Common myeloid progenitor, CD34-positive (primary cell): Measurements from ENCODE around the gene PAK1.

Source experiments
- CTCF ChIA-PET: fragments of 350-600 bp; sonication (Branson Sonifier 250); formaldehyde crosslinking; loops from one replicate; lab custom pipeline; 2021; ENCODE audit warnings: antibody characterized with exemption; lab: Charles Lee
- POLR2A ChIA-PET: fragments of 350-600 bp; sonication (Branson Sonifier 250); formaldehyde crosslinking; loops from one replicate; lab custom pipeline; 2021; ENCODE audit warnings: antibody characterized with exemption; lab: Charles Lee
- DNase-seq, 3 donors: peaks; one replicate each; pipeline versions ENCODE4 v3.0.0 to v3.0.0-alpha.2; 2013
- H3K27ac ChIP-seq, 2 experiments: 1 replicate in 1 of 2; 2 replicates in 1 of 2; pipeline ENCODE4 v1.7.0; 2013; ENCODE audit warnings: inconsistent platforms in 2 of 2, low read length in 2 of 2, mild to moderate bottlenecking in 2 of 2, low read depth in 1 of 2, moderate library complexity in 1 of 2; ENCODE audit not compliant: severe bottlenecking in 2 of 2, insufficient read depth in 1 of 2, poor library complexity in 1 of 2
- H3K27me3 ChIP-seq, 5 experiments: replicated peaks in 2 of 5; 1 replicate in 3 of 5; 2 replicates in 2 of 5; pipeline versions ENCODE4 v1.6.1 to v1.7.0; 2013; ENCODE audit warnings: low read length in 4 of 5, mild to moderate bottlenecking in 2 of 5, moderate library complexity in 2 of 5, inconsistent platforms in 1 of 5; ENCODE audit not compliant: insufficient read depth in 5 of 5, control insufficient read depth in 4 of 5
- H3K36me3 ChIP-seq, 4 experiments: 1 replicate in 2 of 4; 2 replicates in 2 of 4; pipeline versions ENCODE4 v1.6.1 to v1.7.0; 2013; ENCODE audit warnings: low read length in 3 of 4, control low read depth in 1 of 4, mild to moderate bottlenecking in 1 of 4; ENCODE audit not compliant: control insufficient read depth in 4 of 4, insufficient read depth in 4 of 4
- H3K4me1 ChIP-seq, 4 experiments: 1 replicate in 3 of 4; 2 replicates in 1 of 4; pipeline versions ENCODE4 v1.6.1 to v1.7.1; 2013; ENCODE audit warnings: low read length in 3 of 4, mild to moderate bottlenecking in 3 of 4, control low read depth in 1 of 4, inconsistent platforms in 1 of 4, moderate library complexity in 1 of 4; ENCODE audit not compliant: control insufficient read depth in 4 of 4, insufficient read depth in 4 of 4; ENCODE audit errors: control extremely low read depth in 1 of 4
- H3K4me3 ChIP-seq, 7 experiments: 1 replicate in 4 of 7; 2 replicates in 3 of 7; pipeline versions ENCODE4 v1.5.1 to v1.7.0; 2013; ENCODE audit warnings: mild to moderate bottlenecking in 7 of 7, low read length in 6 of 7, moderate library complexity in 6 of 7, inconsistent platforms in 2 of 7, low read depth in 2 of 7, control low read depth in 1 of 7; ENCODE audit not compliant: insufficient read depth in 4 of 7, control insufficient read depth in 1 of 7; ENCODE audit errors: extremely low read depth in 1 of 7
- H3K9me3 ChIP-seq, 5 experiments: 1 replicate in 4 of 5; 2 replicates in 1 of 5; pipeline versions ENCODE4 v1.6.1 to v1.7.1; 2013; ENCODE audit warnings: low read length in 4 of 5, mild to moderate bottlenecking in 2 of 5, inconsistent platforms in 1 of 5, low read depth in 1 of 5, moderate library complexity in 1 of 5; ENCODE audit not compliant: control insufficient read depth in 4 of 5, insufficient read depth in 2 of 5; ENCODE audit errors: control extremely low read depth in 1 of 5
- WGBS: methylation state at CpG from one replicate; pipeline ENCODE4 v1.1.5; 2013; ENCODE audit not compliant: insufficient coverage; 5-methylcytosine and 5-hydroxymethylcytosine counted together

Gene PAK1

GRCh38 chr11:77418971-77419597, 54.8 kb downstream of the PAK1 start:
- POLR2A ChIA-PET, result no interaction called here
- H3K27ac ChIP-seq, result no peak overlapping the region
- H3K4me3 ChIP-seq, result no peak overlapping the region
- WGBS, result 100% methylated on average over 1 of the region's 3 CpGs
- no peaks in the 10 kb centered on the region for H3K9me3 ChIP-seq
- H3K27me3 ChIP-seq, result no peaks in the 10 kb centered on the region
- no peak for DNase-seq
- H3K36me3 ChIP-seq, result peaks cover 0 to 2% (median 0%) of the 10 kb centered on the region in 4 experiments
- peaks cover 0 to 10% (median 4%) of the 10 kb centered on the region in 4 experiments for H3K4me1 ChIP-seq
- CTCF ChIA-PET, result interaction anchor here (0.8 to 1.5 kb wide), 2 partner anchors 12 to 25 kb away, joined by 3 to 4 read pairs; no protein-coding TSS in a partner anchor

DNA sequence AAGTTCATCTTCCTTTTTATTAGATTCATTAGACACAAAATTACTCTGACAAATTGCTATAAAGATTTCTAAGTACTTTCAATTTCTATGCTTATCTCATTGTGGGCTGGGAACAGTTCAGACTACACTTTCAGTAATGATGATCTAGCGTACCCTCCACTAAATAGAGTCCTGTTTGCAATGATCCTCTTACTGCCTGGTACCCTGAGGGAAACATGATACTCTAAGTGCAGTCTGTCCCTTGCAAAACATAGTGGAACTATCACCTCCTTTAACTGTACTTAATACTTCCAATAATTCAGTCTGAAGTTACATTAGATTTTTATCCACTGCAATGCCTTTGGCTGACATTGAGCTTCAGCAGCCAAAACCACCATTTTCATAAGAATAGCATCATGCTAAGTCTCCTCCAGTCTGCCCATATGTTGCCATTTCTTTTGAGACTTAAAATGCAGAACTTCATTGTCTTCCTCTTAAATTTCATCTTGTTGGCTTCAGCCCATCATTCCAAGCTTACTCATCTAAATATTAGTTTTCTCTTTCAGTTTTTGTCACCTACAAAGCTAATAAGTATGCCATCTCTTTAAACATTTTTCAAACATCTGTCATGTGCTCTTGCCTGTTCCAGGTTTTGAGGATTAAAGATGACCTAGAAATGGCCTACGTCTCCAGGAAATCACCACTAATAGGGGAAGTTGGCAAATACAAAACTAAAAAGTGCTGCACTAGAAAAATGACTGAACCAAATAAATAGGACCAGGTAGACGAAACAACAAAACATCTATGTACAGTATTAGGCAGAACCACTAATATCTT, 55.5 kb downstream of the PAK1 start:
- ChIA-PET POLR2A (no interaction called here), CTCF (no interaction called here)
- H3K36me3 ChIP-seq, result no peaks in the 10 kb centered on the region
- H3K9me3 ChIP-seq, result no peaks in the 10 kb centered on the region
- H3K4me1 ChIP-seq, result peaks cover 0 to 10% (median 4%) of the 10 kb centered on the region in 4 experiments
- H3K27me3 ChIP-seq, result no peaks in the 10 kb centered on the region
- no peak overlapping the region for H3K4me3 ChIP-seq
- WGBS, result 57% methylated on average over 2 of the region's 3 CpGs
- no peak overlapping the region for H3K27ac ChIP-seq
- DNase-seq, result peak in 2 of 3 donors; percentile 43 to 57

DNA sequence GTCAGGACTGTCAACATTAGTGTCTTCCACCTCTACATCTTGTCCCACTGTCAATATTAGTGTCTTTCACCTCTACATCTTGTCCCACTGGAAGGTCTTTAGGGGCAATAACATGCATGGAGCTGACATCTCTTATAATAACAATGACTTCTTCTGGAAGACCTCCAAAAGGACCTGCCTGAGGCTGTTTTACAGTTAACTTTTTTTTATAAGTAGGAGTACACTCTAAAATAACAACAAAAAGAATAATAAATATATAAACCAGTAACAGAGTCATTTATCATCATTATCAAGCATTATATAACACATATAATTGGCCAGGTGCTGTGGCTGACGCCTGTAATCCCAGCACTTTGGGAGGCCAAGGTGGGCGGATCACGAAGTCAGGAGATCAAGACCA, 57.5 kb downstream of the PAK1 start:
- ChIA-PET CTCF (no interaction called here), POLR2A (no interaction called here)
- no peaks in the 10 kb centered on the region for H3K27me3 ChIP-seq

DNA sequence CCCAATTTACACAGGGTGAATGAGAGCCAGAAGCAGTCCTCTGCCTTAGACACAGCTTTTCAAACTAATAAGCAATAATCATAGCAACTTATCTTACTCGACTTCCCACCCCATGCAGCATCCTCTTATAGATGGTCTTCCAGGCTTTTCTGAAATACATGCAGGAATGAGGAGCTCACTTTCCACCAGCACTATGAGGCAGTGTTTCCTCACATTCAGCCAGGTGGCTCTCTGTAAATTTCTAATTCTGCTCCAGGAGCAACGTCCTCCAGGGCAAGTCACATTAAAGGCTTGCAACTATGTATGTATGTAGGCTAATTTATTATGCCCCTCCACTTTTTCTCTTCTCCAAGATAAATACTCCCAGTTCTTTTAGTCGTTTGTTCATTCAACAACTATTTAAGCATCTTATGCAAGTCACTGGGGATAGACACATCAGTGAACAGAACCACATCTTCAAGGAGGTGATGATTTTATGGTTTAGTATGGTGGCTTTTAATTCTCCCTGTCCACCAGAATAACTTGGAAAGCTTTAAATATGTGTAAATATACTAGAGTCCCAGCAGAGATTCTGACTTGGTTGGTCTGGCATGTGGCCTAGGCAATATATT, 59.9 kb downstream of the PAK1 start:
- no peak for DNase-seq
- CTCF ChIA-PET, result interaction anchor here (1.6 kb wide), 1 partner anchor 57 kb away, joined by 3 read pairs; no protein-coding TSS in a partner anchor
- 100% methylated on average over 1 of the region's 3 CpGs for WGBS
- Histone ChIP-seq H3K4me1 (peaks cover 16 to 39% (median 27%) of the 10 kb centered on the region in 4 experiments), H3K9me3 (no peaks in the 10 kb centered on the region), H3K4me3 (no peak overlapping the region), H3K27ac (no peak overlapping the region), H3K27me3 (no peaks in the 10 kb centered on the region), H3K36me3 (no peaks in the 10 kb centered on the region)
- POLR2A ChIA-PET, result no interaction called here

More for the DNA sequence above, 57.5 kb downstream of the PAK1 start:
- no peaks in the 10 kb centered on the region for H3K36me3 ChIP-seq
- H3K9me3 ChIP-seq, result no peaks in the 10 kb centered on the region
- H3K4me1 ChIP-seq, result peaks cover 10 to 16% (median 12%) of the 10 kb centered on the region in 4 experiments
- H3K27ac ChIP-seq, result no peak overlapping the region
- 100% methylated on average over 1 of the region's 3 CpGs for WGBS
- DNase-seq, result no peak
- no peak overlapping the region for H3K4me3 ChIP-seq

GRCh38 chr11:77412814-77413213, 61.1 kb downstream of the PAK1 start:
- WGBS, result 100% methylated on average over 3 of the region's 5 CpGs
- Histone ChIP-seq H3K4me1 (peaks cover 9 to 40% (median 27%) of the 10 kb centered on the region in 4 experiments), H3K36me3 (no peaks in the 10 kb centered on the region), H3K9me3 (no peaks in the 10 kb centered on the region), H3K27ac (no peak overlapping the region), H3K4me3 (no peak overlapping the region), H3K27me3 (no peaks in the 10 kb centered on the region)
- ChIA-PET CTCF (interaction anchor here (0.9 to 3.0 kb wide), 5 partner anchors 19 to 285 kb away, joined by 3 to 13 read pairs (median 3); no protein-coding TSS in a partner anchor), POLR2A (no interaction called here)
- DNase-seq, result no peak

DNA sequence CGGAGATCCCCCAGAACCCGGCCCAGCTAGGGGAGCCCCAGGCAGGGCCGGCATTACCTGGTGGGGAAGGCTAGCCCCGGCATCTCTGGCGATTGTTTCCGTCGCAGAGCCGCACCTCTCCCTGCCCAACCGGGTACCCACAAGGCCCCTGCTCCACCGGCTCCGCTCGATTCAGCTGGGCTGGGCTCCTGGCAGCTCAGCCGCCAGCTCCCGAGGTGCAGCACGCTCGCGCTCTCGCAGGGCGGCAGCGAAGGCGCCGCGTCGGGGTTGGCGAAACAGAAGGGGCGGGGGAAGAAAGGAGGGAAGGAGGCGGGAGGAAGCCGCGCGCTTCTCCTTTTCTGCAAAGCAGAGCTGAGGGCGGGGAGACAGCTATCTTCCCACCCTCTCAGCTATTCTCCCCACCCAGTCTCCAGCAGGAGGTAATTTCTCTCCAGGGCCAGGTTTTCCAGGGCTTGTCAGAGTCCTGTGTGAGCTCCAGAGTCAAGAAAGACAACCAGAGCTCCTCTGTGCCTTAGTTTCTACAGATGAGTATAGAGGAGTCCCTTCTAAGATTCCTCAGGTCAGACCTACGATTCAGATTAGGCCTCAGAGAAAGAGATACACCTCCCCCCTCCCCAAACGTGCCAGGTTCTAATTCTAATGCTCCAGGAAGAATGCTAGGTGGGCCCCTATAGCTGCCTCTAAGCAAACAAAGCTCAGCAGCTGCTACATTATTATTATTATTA, 62.0 kb downstream of the PAK1 start:
- ChIA-PET CTCF (interaction anchor here (0.8 to 3.0 kb wide), 11 partner anchors 11 to 285 kb away, joined by 3 to 13 read pairs (median 3); no protein-coding TSS in a partner anchor), POLR2A (interaction anchor here (0.7 kb wide), 1 partner anchor 10 kb away, joined by 4 read pairs; no protein-coding TSS in a partner anchor)
- Histone ChIP-seq H3K27ac (peak overlapping the region in 1 of 2 experiments; percentile 55), H3K36me3 (no peaks in the 10 kb centered on the region), H3K27me3 (no peaks in the 10 kb centered on the region), H3K9me3 (no peaks in the 10 kb centered on the region), H3K4me1 (peaks cover 13 to 47% (median 31%) of the 10 kb centered on the region in 4 experiments), H3K4me3 (peak overlapping the region; percentile 36 to 78 (median 70))
- DNase-seq, result peak; percentile 84 to 92 (median 89)
- 3% methylated on average over 23 of the region's 33 CpGs for WGBS
